Activated CD8-positive, alpha-beta memory T cell treated with anti-CD3 and anti-CD28 coated beads for 24 hours (primary cell): ENCODE results near the gene IGBP1.
A peak's percentile ranks its signal among the peaks of the same experiment; 100 is the strongest.
"Not testable (repeated sequence)": the region's sequence is repeated elsewhere in the genome, so short reads cannot be mapped to it uniquely, and the experiment has no call there.

Experiments
- DNase-seq: peaks from one replicate; pipeline ENCODE4 v3.0.0-alpha.2; 2020

The IGBP1 gene

DNA sequence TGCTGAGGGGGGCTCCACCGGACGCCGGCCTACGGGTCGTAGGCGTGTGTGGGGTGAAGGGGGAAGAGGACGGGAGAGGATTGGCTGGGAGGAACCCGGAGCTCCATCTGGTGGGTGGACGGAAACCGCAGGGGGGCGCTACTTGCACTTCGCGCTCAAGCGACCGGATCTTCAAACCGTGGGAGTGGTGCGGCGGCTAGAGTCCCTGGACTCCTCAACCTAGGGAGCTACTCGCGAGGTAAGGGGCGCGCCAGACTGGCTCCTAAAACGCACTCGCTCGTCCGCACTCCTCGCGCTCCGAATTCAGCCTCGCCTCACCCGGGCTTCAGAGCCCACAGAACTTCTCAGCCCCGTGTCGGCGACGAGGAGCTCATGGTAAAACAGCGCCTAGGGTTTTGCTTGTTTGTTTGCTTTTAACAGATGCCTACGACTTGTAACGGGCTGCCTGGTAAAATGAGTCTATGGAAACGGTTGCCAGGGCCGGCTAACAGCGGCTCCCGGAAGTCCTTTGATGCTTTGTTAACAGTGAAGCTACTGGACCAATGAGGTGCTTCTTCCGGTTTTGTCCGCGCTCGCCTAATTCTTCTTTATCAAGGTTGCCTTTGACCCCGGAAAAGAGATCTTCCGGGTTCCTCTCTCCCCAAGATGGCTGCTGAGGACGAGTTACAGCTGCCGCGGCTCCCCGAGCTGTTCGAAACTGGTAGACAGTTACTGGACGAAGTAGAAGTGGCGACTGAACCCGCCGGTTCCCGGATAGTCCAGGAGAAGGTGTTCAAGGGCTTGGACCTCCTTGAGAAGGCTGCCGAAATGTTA lies at the start of gene IGBP1:
Gene IGBP1, plus strand, starts transcription at position 145 of the 813 bp plus-strand sequence. Its CDS starts 501 bp downstream, at position 646.
- peak; percentile 80 for DNase-seq

GRCh38 chrX:70084592-70085240 lies 48.5 kb upstream of the IGBP1 start:
- no peak for DNase-seq

DNA sequence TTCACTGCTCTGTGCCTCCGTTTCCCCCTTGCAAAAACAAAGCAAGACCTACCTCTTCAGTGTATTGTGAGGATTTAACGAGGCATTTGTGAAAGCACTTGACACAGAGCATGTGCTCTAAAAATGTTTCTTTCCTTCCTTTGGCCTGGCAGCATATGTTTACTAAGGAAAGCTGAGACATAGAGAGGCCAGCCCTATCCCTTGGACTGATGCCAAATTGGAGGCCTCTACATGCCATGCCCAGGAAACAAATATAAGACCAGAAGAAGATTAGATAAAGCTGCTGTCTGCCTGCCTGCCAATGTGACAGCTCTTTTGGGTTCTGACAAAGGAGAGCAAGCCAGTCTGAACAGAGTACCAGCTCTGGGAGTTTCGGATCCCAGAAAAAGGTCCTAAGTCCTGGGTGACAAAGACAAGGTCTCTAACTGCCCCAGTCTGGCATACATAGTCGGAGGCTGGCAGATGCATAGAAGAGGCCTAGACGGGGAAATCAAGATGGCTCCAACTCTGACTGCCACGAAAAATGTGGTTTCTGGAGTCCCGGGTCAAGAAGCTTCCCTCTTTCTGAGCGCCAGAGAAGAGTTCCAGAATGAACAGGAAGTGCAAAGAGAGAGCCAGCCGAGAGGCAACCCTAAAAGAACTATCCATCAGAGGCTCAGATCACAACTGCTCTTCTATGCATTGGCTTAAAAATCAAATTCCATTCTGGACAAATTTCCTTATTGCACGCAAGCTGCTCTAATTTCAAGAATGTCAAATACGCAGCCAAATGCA lies 45.2 kb upstream of the IGBP1 start:
- no peak for DNase-seq

GRCh38 chrX:70088751-70089150 lies 44.5 kb upstream of the IGBP1 start:
- no peak for DNase-seq

GRCh38 chrX:70089604-70090297 lies 43.5 kb upstream of the IGBP1 start:
- DNase-seq = no peak

GRCh38 chrX:70092247-70092646 lies 41.0 kb upstream of the IGBP1 start:
- DNase-seq = no peak

DNA sequence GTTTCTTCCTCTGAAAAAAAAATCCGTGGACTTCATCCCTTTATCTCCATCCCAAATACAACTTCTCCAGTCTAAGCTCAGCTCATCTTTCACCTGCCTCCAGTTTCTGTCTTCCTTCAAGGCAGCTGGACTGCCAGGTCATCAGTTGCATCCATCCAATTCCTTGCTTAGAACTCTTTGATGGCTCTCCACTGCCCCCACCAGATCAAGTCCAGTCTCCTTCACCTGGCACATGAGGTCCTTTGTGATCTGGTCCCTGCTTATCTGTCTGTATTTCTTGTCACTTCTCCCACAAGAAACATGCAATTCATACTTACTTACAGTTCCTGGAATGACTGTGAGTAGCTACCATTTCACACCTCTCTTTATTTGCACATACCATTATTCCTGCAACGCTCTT lies 37.2 kb upstream of the IGBP1 start:
- DNase-seq = no peak

- no peak for DNase-seq
Observed at GRCh38 chrX:70105229-70105628, 28.0 kb upstream of the IGBP1 start.

- DNase-seq = not testable (repeated sequence)
Observed at GRCh38 chrX:70111436-70112026, 21.7 kb upstream of the IGBP1 start.

- no peak for DNase-seq
Observed at GRCh38 chrX:70117738-70118137, 15.5 kb upstream of the IGBP1 start.

DNA sequence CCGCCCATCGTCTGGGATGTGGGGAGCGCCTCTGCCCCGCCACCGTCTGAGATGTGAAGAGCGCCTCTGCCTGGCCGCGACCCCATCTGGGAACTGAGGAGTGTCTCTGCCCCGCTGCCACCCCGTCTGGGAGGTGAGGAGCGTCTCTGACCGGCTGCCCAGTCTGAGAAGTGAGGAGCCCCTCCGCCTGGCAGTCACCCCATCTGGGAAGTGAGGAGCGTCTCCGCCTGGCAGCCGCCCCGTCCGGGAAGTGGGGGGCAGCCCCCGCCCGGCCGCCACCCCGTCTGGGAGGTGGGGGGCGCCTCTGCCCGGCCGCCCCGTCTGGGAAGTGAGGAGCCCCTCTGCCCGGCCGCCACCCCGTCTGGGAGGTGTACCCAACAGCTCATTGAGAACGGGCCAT lies 10.2 kb upstream of the IGBP1 start:
- not testable (repeated sequence) for DNase-seq

- DNase-seq = no peak
Observed at GRCh38 chrX:70124678-70125077, 8.6 kb upstream of the IGBP1 start.

DNA sequence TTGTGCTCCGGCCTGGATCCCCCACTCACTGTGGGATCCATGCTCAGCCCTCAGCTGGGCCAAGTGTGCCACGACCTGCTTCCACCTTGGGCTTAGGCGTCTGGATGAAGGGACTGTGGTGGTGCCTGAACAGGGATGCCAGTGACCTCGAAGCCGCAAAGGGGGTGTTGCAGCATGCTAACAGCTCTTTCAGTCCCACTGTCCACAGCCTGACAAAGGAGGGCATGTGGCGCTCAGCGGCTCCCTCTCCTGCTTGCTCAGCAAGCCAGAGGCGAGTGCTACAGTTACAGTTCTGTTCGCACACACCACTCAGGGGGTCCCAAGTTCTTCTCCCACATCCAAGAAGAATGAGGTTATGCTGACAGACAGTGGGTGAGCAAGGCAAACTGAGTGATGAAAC lies 5.2 kb upstream of the IGBP1 start:
- DNase-seq = no peak

DNA sequence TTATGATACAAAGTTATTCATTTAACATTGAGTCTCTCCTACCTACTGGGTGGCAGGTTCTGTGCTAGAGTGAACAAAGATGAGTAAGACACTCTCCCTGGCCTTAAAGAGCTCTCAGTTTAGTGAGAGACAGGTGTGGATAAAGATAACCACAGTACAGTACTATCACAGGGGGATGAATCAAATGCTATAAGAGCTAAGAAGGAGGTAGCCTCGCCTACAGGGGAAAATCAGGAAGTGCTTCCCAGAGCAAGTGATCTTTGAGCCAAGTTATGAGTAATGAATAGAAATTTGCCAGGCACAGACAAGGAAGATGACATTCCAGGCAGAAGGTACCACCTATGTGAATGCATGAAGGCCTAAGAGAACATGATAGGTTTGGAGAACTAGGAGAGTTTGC lies 3.4 kb upstream of the IGBP1 start:
- DNase-seq = no peak

GRCh38 chrX:70132224-70132623 lies 1.0 kb upstream of the IGBP1 start:
- DNase-seq = no peak

- no peak for DNase-seq
Observed at GRCh38 chrX:70132877-70133302, 357 bp upstream of the IGBP1 start.

DNA sequence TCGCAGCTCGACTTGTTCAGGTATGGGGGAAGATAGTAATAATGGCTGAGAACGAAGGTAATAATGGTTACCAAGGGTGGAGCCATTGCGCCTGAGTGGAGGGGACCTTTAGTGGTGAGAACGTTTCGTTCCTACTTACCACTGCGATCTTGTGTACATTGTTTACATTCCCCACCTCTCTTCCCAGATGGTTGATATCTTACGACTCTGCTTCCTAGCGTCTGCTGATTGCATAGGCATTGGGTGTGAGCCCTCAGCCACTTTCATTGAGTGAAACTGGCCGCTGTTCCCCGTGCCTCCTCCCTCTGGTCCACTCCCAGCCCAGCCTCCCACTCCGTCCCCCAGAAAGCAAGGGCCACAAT lies 850 bp downstream of the IGBP1 start:
- DNase-seq = no peak

- no peak for DNase-seq
Observed at GRCh38 chrX:70138622-70139021, 5.4 kb downstream of the IGBP1 start.

DNA sequence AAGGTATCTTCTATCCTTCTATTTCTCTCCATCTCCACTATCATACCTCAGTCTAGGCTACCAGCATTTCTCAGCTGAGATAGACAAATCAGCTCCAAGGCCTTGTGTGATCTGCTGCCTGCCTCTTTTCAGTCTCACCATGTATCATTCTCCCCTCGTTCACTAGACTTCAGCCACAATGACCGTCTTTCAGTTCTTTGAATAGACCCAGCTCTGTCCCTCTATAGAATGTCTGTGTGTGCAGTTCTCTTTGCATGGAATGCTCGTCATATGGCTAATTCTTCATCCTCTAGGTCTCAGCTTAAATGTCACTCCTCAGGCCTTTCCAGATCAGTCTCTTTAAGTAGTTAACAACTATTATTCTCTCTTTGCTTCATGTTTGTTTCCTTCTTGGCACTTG lies 6.5 kb downstream of the IGBP1 start:
- DNase-seq = no peak

GRCh38 chrX:70141373-70141772 lies 8.1 kb downstream of the IGBP1 start:
- DNase-seq = no peak

DNA sequence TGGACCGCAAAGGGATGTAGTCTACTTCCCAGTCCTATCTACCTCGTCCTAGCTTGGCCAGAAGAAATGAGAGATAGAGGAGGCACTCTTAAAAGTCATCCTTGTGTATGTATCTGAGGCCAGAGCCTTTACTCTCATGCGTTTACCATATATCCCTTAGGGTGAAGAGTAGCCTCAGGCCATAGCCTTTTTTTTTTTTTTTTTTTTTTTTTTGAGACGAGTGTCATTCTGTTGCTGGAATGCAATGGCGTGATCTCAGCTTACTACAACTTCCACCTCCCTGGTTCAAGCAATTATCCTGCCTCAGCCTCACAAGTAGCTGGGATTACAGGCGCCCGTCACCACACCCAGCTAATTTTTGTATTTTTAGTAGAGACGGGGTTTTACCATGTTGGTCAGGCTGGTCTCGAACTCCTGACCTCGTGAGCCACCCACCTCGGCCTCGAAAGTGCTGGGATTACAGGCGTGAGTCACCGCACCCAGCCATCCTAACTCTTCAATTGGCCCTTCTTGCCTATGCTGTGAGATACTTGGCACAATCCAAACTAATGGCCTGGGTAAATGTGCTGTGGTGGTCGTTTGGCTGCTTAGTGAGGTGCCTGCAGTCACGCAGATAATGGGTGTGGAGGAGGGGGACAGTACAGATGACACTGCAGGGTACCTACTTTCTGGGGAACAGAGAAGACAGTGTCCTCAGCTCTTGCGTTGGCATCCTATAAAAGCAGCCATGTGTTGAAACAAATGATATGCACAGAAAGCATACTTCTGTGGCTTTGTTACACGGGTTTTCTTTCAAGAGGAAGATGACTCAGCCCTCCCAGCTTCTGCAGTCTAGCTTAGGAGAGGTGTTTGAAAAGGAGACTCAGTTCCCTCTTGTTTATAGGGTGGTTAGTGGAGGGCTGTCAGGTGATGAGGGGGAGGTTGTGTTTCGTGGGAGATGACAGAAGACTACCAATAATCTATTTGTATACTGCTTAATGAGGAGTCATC lies 33.6 kb downstream of the IGBP1 start:
- DNase-seq = no peak
